ENCODE measurements around the gene KIF3A. TPM values are rescaled to one million over a fixed set of nuclear protein-coding genes. Genes with fewer than 3 reads are reported as not detected.

KIF3A gene
- polyA plus RNA-seq, 1 of the 3 experiments (the other 2 are of a cell fraction) = 5.1 TPM

GRCh38 chr5:132734687-132735086 is 2.7 kb downstream of the KIF3A start:
- no peak for DNase-seq
- Histone ChIP-seq H3K4me2 (no peak overlapping the region), H3K36me3 (replicated peaks in 1 of 2; ENCODE audit: control insufficient read depth in 1 of 2, insufficient read depth in 2 of 2, low read length in 1 of 2) (peaks cover 10 to 13% of the 10 kb centered on the region in 2 experiments), H3K4me3 (ENCODE audit: low read depth in 2 of 2, low read length in 1 of 2) (no peak overlapping the region), H3K9ac (no peak overlapping the region), H3K9me2 (no peaks in the 10 kb centered on the region), H3K27me3 (ENCODE audit: insufficient read depth) (no peaks in the 10 kb centered on the region), H3F3A (replicated peaks; ENCODE audit: insufficient read depth) (no peaks in the 10 kb centered on the region), H3K79me2 (ENCODE audit: insufficient read depth) (peaks cover 50% of the 10 kb centered on the region), H3K9me3 (no peaks in the 10 kb centered on the region), H4K20me1 (ENCODE audit: insufficient read depth) (peaks cover 5% of the 10 kb centered on the region), H2AFZ (ENCODE audit: low read depth) (no peak overlapping the region), H3K4me1 (ENCODE audit: control insufficient read depth in 1 of 2, insufficient read depth in 2 of 2, low read depth in 1 of 2, low read length in 1 of 2) (peaks cover 3 to 6% of the 10 kb centered on the region in 2 experiments; a peak in 2 of 4 replicates), H3K27ac (ENCODE audit: low read depth in 2 of 2, low read length in 1 of 2) (no peak overlapping the region)
- WGBS (ENCODE audit: low lambda C conversion rate) = 92% methylated on average over 2 of the region's 2 CpGs
- POLR2A ChIA-PET = no interaction called here
- CTCF ChIA-PET = interaction anchor here (1.5 to 3.1 kb wide), 3 partner anchors 19 to 208 kb away, joined by 4 to 11 read pairs (median 9); no protein-coding TSS in a partner anchor
- TF ChIP-seq, protein P1, sequence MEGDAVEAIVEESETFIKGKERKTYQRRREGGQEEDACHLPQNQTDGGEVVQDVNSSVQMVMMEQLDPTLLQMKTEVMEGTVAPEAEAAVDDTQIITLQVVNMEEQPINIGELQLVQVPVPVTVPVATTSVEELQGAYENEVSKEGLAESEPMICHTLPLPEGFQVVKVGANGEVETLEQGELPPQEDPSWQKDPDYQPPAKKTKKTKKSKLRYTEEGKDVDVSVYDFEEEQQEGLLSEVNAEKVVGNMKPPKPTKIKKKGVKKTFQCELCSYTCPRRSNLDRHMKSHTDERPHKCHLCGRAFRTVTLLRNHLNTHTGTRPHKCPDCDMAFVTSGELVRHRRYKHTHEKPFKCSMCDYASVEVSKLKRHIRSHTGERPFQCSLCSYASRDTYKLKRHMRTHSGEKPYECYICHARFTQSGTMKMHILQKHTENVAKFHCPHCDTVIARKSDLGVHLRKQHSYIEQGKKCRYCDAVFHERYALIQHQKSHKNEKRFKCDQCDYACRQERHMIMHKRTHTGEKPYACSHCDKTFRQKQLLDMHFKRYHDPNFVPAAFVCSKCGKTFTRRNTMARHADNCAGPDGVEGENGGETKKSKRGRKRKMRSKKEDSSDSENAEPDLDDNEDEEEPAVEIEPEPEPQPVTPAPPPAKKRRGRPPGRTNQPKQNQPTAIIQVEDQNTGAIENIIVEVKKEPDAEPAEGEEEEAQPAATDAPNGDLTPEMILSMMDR (IDR thresholded peaks at IDR 0.05) = no peak
- TF ChIP-seq TEAD4 (IDR thresholded peaks at IDR 0.05; ENCODE audit: borderline replicate concordance, insufficient read depth) = no peak
- no peak for TF ChIP-seq ELF1 (IDR thresholded peaks at IDR 0.05)
- no peak for TF ChIP-seq YY1 (IDR thresholded peaks at IDR 0.05; ENCODE audit: low read depth)
- TF ChIP-seq, protein P2, sequence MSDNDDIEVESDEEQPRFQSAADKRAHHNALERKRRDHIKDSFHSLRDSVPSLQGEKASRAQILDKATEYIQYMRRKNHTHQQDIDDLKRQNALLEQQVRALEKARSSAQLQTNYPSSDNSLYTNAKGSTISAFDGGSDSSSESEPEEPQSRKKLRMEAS (IDR thresholded peaks at IDR 0.05; ENCODE audit: low read depth) = no peak
- no peak for TF ChIP-seq EP300 (IDR thresholded peaks at IDR 0.05; ENCODE audit: borderline replicate concordance in 1 of 2, low read depth in 1 of 2, low read length in 1 of 2)
- TF ChIP-seq EZH2phosphoT487 (IDR thresholded peaks at IDR 0.05; ENCODE audit: borderline replicate concordance, low read depth) = no peak
- no peak for TF ChIP-seq RXRA (IDR thresholded peaks at IDR 0.05; ENCODE audit: borderline replicate concordance, low read depth)
- TF ChIP-seq TCF12 (IDR thresholded peaks at IDR 0.05) = no peak
- TF ChIP-seq GATA2 (CRISPR knock-in tag; IDR thresholded peaks at IDR 0.05) = no peak
- TF ChIP-seq JUND (IDR thresholded peaks at IDR 0.05) = no peak
- TF ChIP-seq NFIC (IDR thresholded peaks at IDR 0.05; ENCODE audit: borderline replicate concordance) = no peak
- TF ChIP-seq, protein P3, sequence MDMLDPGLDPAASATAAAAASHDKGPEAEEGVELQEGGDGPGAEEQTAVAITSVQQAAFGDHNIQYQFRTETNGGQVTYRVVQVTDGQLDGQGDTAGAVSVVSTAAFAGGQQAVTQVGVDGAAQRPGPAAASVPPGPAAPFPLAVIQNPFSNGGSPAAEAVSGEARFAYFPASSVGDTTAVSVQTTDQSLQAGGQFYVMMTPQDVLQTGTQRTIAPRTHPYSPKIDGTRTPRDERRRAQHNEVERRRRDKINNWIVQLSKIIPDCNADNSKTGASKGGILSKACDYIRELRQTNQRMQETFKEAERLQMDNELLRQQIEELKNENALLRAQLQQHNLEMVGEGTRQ (IDR thresholded peaks at IDR 0.05; ENCODE audit: borderline replicate concordance, low read depth, low read length) = no peak
- TF ChIP-seq TAF1 (IDR thresholded peaks at IDR 0.05; ENCODE audit: borderline replicate concordance, low read depth, low read length) = no peak
- TF ChIP-seq CHD2 (IDR thresholded peaks at IDR 0.05; ENCODE audit: low read length, partially characterized antibody) = no peak
- no peak for TF ChIP-seq IRF3 (IDR thresholded peaks at IDR 0.05; ENCODE audit: low read depth, low read length)
- TF ChIP-seq NRF1 (IDR thresholded peaks at IDR 0.05; ENCODE audit: low read depth, low read length) = no peak
- TF ChIP-seq MEF2A (IDR thresholded peaks at IDR 0.05; ENCODE audit: borderline replicate concordance, low read depth) = no peak

Data from SK-N-SH (cell line).